Measurements from ENCODE around the gene CENPE.

DNA sequence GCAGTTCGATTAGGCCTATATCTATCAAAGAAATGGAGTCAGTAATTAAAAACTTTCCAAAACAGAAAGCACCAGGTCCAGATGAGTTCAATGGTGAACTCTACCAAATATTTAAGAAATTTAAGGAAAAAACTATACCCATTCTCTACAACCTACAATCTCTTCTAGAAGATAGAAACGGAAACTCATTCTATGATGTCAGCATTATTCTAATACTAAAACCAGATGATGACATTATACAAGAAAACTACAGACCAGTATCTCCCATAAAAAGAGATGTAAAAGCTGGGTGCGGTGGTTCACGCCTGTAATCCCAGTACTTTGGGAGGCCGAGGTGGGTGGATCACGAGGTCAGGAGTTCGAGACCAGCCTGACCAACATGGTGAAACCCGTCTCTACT is 69.0 kb downstream of the CENPE start:
- no peak for TF ChIP-seq CTCF (optimal IDR thresholded peaks at IDR 0.05 in 1 of 3, IDR thresholded peaks at IDR 0.05 in 1 of 3, conservative IDR thresholded peaks at IDR 0.05 in 1 of 3; ENCODE audit: extremely low read depth in 1 of 3, insufficient read depth in 2 of 3, low read length in 3 of 3)
- TF ChIP-seq EZH2 (IDR thresholded peaks at IDR 0.05; ENCODE audit: low read length), result no peak

Data from keratinocyte (primary cell).